Left lung (tissue), 10 donors: Measurements from ENCODE around the gene RFX2. TPM values are rescaled to one million over a fixed set of nuclear protein-coding genes. Genes with fewer than 3 reads are reported as not detected.

Source experiments
- ATAC-seq: fragments of 200-7000 bp; cut with Tn5 transposase; one replicate; pipeline ENCODE4 v1.9.1; 2020; ENCODE audit warnings: moderate library complexity
- DNase-seq, 4 donors: peaks; one replicate each; pipeline ENCODE4 v3.0.0-alpha.2; 2013 to 2020
- H3K27ac ChIP-seq, 2 donors: fragments of 200-600 bp; sonication (generic) in 1 of 2; one replicate each; pipeline versions ENCODE4 v1.5.0 to v1.8.0; 2020 to 2021
- H3K27me3 ChIP-seq, 2 donors: fragments of 200-600 bp; sonication (generic) in 1 of 2; one replicate each; pipeline versions ENCODE4 v1.5.0 to v1.8.0; 2020 to 2021
- H3K36me3 ChIP-seq, 2 donors: fragments of 200-600 bp; sonication (generic) in 1 of 2; one replicate each; pipeline versions ENCODE4 v1.5.0 to v1.8.0; 2020 to 2021
- H3K4me1 ChIP-seq, 2 donors: fragments of 200-600 bp; one replicate each; pipeline ENCODE4 v1.8.0; 2021
- H3K4me3 ChIP-seq, 2 donors: fragments of 200-600 bp; sonication (generic) in 1 of 2; one replicate each; pipeline versions ENCODE4 v1.5.0 to v1.8.0; 2020 to 2021; ENCODE audit warnings: mild to moderate bottlenecking in 1 of 2
- H3K9me3 ChIP-seq, 2 donors: fragments of 200-600 bp; sonication (generic) in 1 of 2; one replicate each; pipeline versions ENCODE4 v1.5.0 to v1.8.0; 2020 to 2021
- CTCF ChIP-seq, 2 donors: fragments of 200-600 bp; sonication (generic) in 1 of 2; IDR thresholded peaks; one replicate each; pipeline versions ENCODE4 v1.5.0 to v1.8.0; 2021; ENCODE audit warnings: antibody characterized with exemption in 2 of 2
- intact Hi-C, 2 donors: fragments of 100-400 bp; cut with DNase I; formaldehyde crosslinking; loops; one replicate each; pipeline versions ENCODE4 v1.11.2 to v1.14.2; 2022
- polyA plus RNA-seq, 6 donors: library from polyadenylated mRNA; unstranded; fragments of 120-200 nt; gene quantifications; one replicate each; pipeline ENCODE4 v1.2.1, GENCODE V29; 2013; ENCODE audit not compliant: insufficient read length in 6 of 6
- total RNA-seq, 2 donors: library from RNA; stranded (reverse); fragmentation: NEBNext Ultra II Directional; extraction: Animal tissue kit (Norgen Biotek cat#: 25700); gene quantifications; one replicate each; pipeline ENCODE4 v1.2.1, GENCODE V29; 2021
- donor health status: DM: no; HTN: yes; CAD: no.
- donor health status: DM: no; HTN: no; CAD: no.

The RFX2 gene
- total and polyA plus RNA-seq, 8 donors: 12.7 to 18.8 (median 16.5) TPM

GRCh38 chr19:6069268-6069791 is 41.0 kb downstream of the RFX2 start:
- no peak for TF ChIP-seq CTCF (IDR thresholded peaks at IDR 0.05)
- Histone ChIP-seq H3K27me3 (no peaks in the 10 kb centered on the region), H3K4me3 (no peak overlapping the region), H3K36me3 (no peaks in the 10 kb centered on the region), H3K4me1 (peaks cover 35 to 50% of the 10 kb centered on the region in 2 donors), H3K27ac (peak overlapping the region in 1 of 2 donors; percentile 99), H3K9me3 (no peaks in the 10 kb centered on the region)
- DNase-seq (no peak), ATAC-seq (no peak)
- intact Hi-C loops: loop anchor here in 1 of 2 donors (5.0 kb wide), 1 partner anchor 38 kb away; no protein-coding TSS in a partner anchor

- H3K27me3 ChIP-seq: no peaks in the 10 kb centered on the region
- intact Hi-C loops: loop anchor here in 1 of 2 donors (5.0 kb wide), 1 partner anchor 39 kb away; no protein-coding TSS in a partner anchor
- H3K9me3 ChIP-seq: no peaks in the 10 kb centered on the region
- H3K36me3 ChIP-seq: no peaks in the 10 kb centered on the region
- DNase-seq (no peak), ATAC-seq (no peak)
- no peak for TF ChIP-seq CTCF (IDR thresholded peaks at IDR 0.05)
- H3K4me1 ChIP-seq: peaks cover 35 to 56% of the 10 kb centered on the region in 2 donors
- no peak overlapping the region for H3K4me3 ChIP-seq
- peak overlapping the region; percentile 90 to 99 for H3K27ac ChIP-seq
These were observed 41.6 kb downstream of the RFX2 start for GRCh38 chr19:6068711-6069110.

GRCh38 chr19:6067975-6068374 is 42.3 kb downstream of the RFX2 start:
- Histone ChIP-seq H3K4me1 (peaks cover 35 to 64% of the 10 kb centered on the region in 2 donors), H3K9me3 (no peaks in the 10 kb centered on the region), H3K27ac (peak overlapping the region; percentile 90 to 99), H3K36me3 (no peaks in the 10 kb centered on the region), H3K4me3 (no peak overlapping the region), H3K27me3 (no peaks in the 10 kb centered on the region)
- TF ChIP-seq CTCF (IDR thresholded peaks at IDR 0.05): no peak
- ATAC-seq (no peak), DNase-seq (no peak)
- intact Hi-C loops: loop anchor here in 1 of 2 donors (5.0 kb wide), 1 partner anchor 39 kb away; no protein-coding TSS in a partner anchor

- DNase-seq (peak; percentile 87 to 98 (median 95)), ATAC-seq (peak; percentile 68)
- Histone ChIP-seq H3K27me3 (no peaks in the 10 kb centered on the region), H3K9me3 (no peaks in the 10 kb centered on the region), H3K4me3 (no peak overlapping the region), H3K36me3 (no peaks in the 10 kb centered on the region), H3K4me1 (peaks cover 39 to 74% of the 10 kb centered on the region in 2 donors), H3K27ac (peak overlapping the region; percentile 90 to 99)
- intact Hi-C loops: loop anchor here in 1 of 2 donors (5.0 kb wide), 1 partner anchor 40 kb away; no protein-coding TSS in a partner anchor
- no peak for TF ChIP-seq CTCF (IDR thresholded peaks at IDR 0.05)
These were observed 43.3 kb downstream of the RFX2 start for GRCh38 chr19:6066661-6067646.
